G401 (cell line): ENCODE results near the gene ANOS1. TPM values are rescaled to one million over a fixed set of nuclear protein-coding genes. Genes with fewer than 3 reads are reported as not detected.

ENCODE experiments used
- DNase-seq: peaks from one replicate; pipeline ENCODE4 v3.0.0-alpha.2; 2015; ENCODE audit warnings: low spot score
- in situ Hi-C: cut with HindIII; loops from 2 replicates; pipeline ENCODE4 v1.10.0; 2016; ENCODE audit warnings: low sequenced_read_pairs, mixed read lengths
- total RNA-seq: library from RNA; depleted of rRNA; stranded (reverse); fragments of >200 nt; shearing (Covaris generic); gene quantifications from 2 replicates; pipeline ENCODE4 v1.2.3, GENCODE V29; 2014; rRNA removed

The ANOS1 gene
- total RNA-seq, 1 experiment from 2014 or later, result not detected

DNA sequence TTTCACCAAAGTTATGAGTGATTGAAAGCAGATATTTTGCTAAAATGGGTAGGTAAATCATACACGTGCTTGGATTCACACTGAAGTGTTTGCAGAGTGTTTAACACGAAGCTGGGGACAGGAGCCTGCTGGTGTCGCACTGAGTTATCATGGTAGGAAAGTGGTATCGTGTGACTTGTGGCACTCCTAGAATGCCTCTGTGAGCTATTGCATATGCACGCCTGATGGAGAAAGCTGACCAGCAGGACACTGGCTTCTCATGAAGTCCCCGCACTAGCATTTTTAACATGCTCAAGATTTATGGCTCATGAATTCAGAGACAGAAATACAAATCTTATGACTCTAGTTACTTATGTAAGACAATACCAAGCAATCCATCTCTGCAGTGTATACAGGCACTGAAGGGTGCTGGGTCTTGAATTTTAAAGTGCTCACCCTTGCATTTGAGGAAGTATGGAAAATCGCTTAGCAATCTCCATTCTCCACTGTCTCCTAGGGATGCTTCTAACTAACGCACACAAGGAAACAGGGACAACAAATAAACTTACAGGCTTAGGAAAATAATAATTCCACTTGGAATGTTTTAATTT is 247.5 kb downstream of the ANOS1 start:
- no peak for DNase-seq
- in situ Hi-C loops, result no loop called here

Other genes with a start within 250 kb of the ANOS1 start
- gene FAM9A, start 69.2 kb upstream of the ANOS1 start, total RNA-seq, result not detected in 2 replicates